ENCODE data around the gene AHDC1.

DNA sequence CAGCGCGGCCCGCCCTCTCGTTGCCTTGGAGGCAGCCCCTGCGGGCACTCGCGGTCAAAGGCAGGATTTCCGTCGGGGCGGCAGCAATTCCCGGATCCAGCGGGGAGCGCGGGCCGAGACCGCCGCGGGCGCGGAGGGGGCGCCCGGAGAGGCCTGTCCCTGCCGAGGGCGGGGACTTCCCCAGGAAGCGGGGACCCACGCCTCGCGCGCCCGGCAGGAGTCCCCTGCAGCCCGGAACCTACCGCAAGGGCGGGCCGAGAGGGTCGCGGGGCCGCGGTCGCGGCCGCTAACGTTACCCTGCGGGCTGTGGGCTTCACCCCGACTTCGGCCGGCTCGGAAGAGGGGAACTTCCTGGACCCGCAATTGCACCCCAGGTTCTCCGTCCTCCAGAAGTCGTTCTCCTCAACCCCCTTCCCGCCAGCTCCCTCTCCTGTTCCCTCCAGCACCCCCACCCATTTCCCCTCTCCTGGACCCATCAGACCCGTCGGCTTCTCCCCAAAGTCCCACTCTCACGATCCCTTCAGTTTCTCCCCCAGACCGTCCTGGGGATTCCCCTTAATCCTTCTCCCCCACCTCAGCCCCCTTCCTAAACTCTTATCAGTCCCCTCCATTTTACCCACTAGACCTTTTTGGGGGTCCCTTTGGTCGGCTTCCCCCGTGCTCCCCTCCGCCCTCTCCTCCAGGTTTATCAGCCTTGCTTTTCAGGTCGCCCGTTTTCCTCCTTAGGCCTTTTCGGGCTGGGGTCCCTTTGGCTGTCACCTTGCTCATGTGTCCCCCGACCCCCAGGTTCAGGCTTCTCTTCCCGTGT lies 30.4 kb upstream of the AHDC1 start:
- TF ChIP-seq, protein P1, sequence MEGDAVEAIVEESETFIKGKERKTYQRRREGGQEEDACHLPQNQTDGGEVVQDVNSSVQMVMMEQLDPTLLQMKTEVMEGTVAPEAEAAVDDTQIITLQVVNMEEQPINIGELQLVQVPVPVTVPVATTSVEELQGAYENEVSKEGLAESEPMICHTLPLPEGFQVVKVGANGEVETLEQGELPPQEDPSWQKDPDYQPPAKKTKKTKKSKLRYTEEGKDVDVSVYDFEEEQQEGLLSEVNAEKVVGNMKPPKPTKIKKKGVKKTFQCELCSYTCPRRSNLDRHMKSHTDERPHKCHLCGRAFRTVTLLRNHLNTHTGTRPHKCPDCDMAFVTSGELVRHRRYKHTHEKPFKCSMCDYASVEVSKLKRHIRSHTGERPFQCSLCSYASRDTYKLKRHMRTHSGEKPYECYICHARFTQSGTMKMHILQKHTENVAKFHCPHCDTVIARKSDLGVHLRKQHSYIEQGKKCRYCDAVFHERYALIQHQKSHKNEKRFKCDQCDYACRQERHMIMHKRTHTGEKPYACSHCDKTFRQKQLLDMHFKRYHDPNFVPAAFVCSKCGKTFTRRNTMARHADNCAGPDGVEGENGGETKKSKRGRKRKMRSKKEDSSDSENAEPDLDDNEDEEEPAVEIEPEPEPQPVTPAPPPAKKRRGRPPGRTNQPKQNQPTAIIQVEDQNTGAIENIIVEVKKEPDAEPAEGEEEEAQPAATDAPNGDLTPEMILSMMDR (tag by site-specific recombination; IDR thresholded peaks at IDR 0.05): no peak
- TF ChIP-seq, protein P2, sequence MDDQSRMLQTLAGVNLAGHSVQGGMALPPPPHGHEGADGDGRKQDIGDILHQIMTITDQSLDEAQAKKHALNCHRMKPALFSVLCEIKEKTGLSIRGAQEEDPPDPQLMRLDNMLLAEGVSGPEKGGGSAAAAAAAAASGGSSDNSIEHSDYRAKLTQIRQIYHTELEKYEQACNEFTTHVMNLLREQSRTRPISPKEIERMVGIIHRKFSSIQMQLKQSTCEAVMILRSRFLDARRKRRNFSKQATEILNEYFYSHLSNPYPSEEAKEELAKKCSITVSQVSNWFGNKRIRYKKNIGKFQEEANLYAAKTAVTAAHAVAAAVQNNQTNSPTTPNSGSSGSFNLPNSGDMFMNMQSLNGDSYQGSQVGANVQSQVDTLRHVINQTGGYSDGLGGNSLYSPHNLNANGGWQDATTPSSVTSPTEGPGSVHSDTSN (CRISPR knock-in tag; IDR thresholded peaks at IDR 0.05): no peak
- TF ChIP-seq, protein P3, sequence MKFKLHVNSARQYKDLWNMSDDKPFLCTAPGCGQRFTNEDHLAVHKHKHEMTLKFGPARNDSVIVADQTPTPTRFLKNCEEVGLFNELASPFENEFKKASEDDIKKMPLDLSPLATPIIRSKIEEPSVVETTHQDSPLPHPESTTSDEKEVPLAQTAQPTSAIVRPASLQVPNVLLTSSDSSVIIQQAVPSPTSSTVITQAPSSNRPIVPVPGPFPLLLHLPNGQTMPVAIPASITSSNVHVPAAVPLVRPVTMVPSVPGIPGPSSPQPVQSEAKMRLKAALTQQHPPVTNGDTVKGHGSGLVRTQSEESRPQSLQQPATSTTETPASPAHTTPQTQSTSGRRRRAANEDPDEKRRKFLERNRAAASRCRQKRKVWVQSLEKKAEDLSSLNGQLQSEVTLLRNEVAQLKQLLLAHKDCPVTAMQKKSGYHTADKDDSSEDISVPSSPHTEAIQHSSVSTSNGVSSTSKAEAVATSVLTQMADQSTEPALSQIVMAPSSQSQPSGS (tag by site-specific recombination; IDR thresholded peaks at IDR 0.05; ENCODE audit: low read depth): no peak
- no peak for TF ChIP-seq ZNF274 (IDR thresholded peaks at IDR 0.05; ENCODE audit: low read length)
- TF ChIP-seq ZNF274 (tag by site-specific recombination; IDR thresholded peaks at IDR 0.05; ENCODE audit: borderline replicate concordance): no peak
